B cell (primary cell): Measurements from ENCODE around the gene LGI4. TPM values are rescaled to one million over a fixed set of nuclear protein-coding genes. Genes with fewer than 3 reads are reported as not detected.

Source experiments
- ATAC-seq: fragments of 200-7000 bp; cut with Tn5 transposase; one replicate; pipeline ENCODE4 v1.10.0; 2021; ENCODE audit warnings: low read depth, mild to moderate bottlenecking, moderate number of reproducible peaks, moderate library complexity
- CTCF ChIA-PET: fragments of 350-600 bp; sonication (Branson Sonifier 250); formaldehyde crosslinking; loops from one replicate; lab custom pipeline; 2021; ENCODE audit warnings: antibody characterized with exemption, inconsistent platforms; lab: Charles Lee
- POLR2A ChIA-PET: fragments of 350-600 bp; sonication (Branson Sonifier 250); formaldehyde crosslinking; loops from one replicate; lab custom pipeline; 2021; ENCODE audit warnings: antibody characterized with exemption; lab: Charles Lee
- DNase-seq: peaks from one replicate; pipeline ENCODE4 v3.0.0; 2013
- H2AFZ ChIP-seq: 2 replicates; pipeline ENCODE4 v1.6.1; 2012; ENCODE audit warnings: mild to moderate bottlenecking, low read depth, low read length; ENCODE audit not compliant: insufficient read depth, poor library complexity, severe bottlenecking
- H3K27ac ChIP-seq, 2 donors: 1 replicate in 1 of 2; 2 replicates in 1 of 2; pipeline ENCODE4 v1.5.1; 2012 to 2013; ENCODE audit warnings: low read length in 2 of 2, mild to moderate bottlenecking in 2 of 2, moderate library complexity in 1 of 2
- H3K27me3 ChIP-seq, 4 experiments: fragments of 200-600 bp in 1 of 4; sonication (generic) in 1 of 4; replicated peaks in 1 of 4; 1 replicate in 2 of 4; 2 replicates in 2 of 4; pipeline versions ENCODE4 v1.6.1 to v1.7.0; 2013 to 2016; ENCODE audit warnings: low read length in 3 of 4, mild to moderate bottlenecking in 2 of 4, mixed read lengths in 1 of 4, moderate library complexity in 1 of 4; ENCODE audit not compliant: insufficient read depth in 4 of 4, control insufficient read depth in 3 of 4; ENCODE audit errors: control extremely low read depth in 1 of 4
- H3K36me3 ChIP-seq, 2 experiments: replicated peaks in 1 of 2; 1 replicate in 1 of 2; 2 replicates in 1 of 2; pipeline versions ENCODE4 v1.6.1 to v1.7.1; 2013; ENCODE audit warnings: low read length in 1 of 2; ENCODE audit not compliant: insufficient read depth in 2 of 2, control insufficient read depth in 1 of 2; ENCODE audit errors: control extremely low read depth in 1 of 2, extremely low read depth in 1 of 2
- H3K4me1 ChIP-seq, 2 donors: fragments of 200-600 bp in 1 of 2; sonication (generic) in 1 of 2; 1 replicate in 1 of 2; 2 replicates in 1 of 2; pipeline versions ENCODE4 v1.5.1 to v1.6.1; 2013 to 2017; ENCODE audit warnings: low read length in 2 of 2; ENCODE audit not compliant: control insufficient read depth in 2 of 2, insufficient read depth in 2 of 2
- H3K4me2 ChIP-seq: replicated peaks from 2 replicates; pipeline ENCODE3; 2012; ENCODE audit warnings: mild to moderate bottlenecking, low read depth, low read length; ENCODE audit not compliant: poor library complexity, severe bottlenecking
- H3K4me3 ChIP-seq, 5 experiments: fragments of 200-600 bp in 1 of 5; sonication (generic) in 1 of 5; 1 replicate in 3 of 5; 2 replicates in 2 of 5; pipeline versions ENCODE4 v1.5.1 to v1.7.0; 2011 to 2016; ENCODE audit warnings: low read length in 4 of 5, mild to moderate bottlenecking in 4 of 5, low read depth in 2 of 5, control low read depth in 1 of 5, moderate library complexity in 1 of 5; ENCODE audit not compliant: insufficient read depth in 1 of 5; ENCODE audit errors: control extremely low read depth in 1 of 5, extremely low read depth in 1 of 5
- H3K79me2 ChIP-seq: fragments of 200-600 bp; sonication (generic); one replicate; pipeline ENCODE4 v1.6.0; 2016; ENCODE audit warnings: low read length; ENCODE audit not compliant: control insufficient read depth, insufficient read depth
- H3K9ac ChIP-seq: fragments of 200-600 bp; sonication (generic); 2 replicates; pipeline ENCODE4 v1.6.1; 2017; ENCODE audit warnings: mild to moderate bottlenecking, low read length, moderate library complexity
- H3K9me3 ChIP-seq, 3 donors: one replicate each; pipeline versions ENCODE4 v1.6.1 to v1.7.1; 2013; ENCODE audit warnings: low read length in 2 of 3; ENCODE audit not compliant: control insufficient read depth in 2 of 3, insufficient read depth in 1 of 3; ENCODE audit errors: control extremely low read depth in 1 of 3
- H4K20me1 ChIP-seq: 2 replicates; pipeline ENCODE4 v1.6.0; 2012; ENCODE audit warnings: mild to moderate bottlenecking, low read length; ENCODE audit not compliant: insufficient read depth, control insufficient read depth, poor library complexity, severe bottlenecking
- H3K27ac Mint-ChIP-seq: one replicate; pipeline ENCODE4 v1.8.0; 2021; ENCODE audit warnings: mixed read lengths
- H3K27me3 Mint-ChIP-seq: one replicate; pipeline ENCODE4 v1.8.0; 2021; ENCODE audit warnings: mixed read lengths
- H3K4me1 Mint-ChIP-seq: one replicate; pipeline ENCODE4 v1.8.0; 2021; ENCODE audit warnings: mixed read lengths
- H3K4me3 Mint-ChIP-seq: one replicate; pipeline ENCODE4 v1.8.0; 2021; ENCODE audit warnings: mixed read lengths
- H3K9me3 Mint-ChIP-seq: one replicate; pipeline ENCODE4 v1.8.0; 2022; ENCODE audit warnings: mixed read lengths; ENCODE audit not compliant: insufficient read depth
- CTCF ChIP-seq: fragments of 200-600 bp; IDR thresholded peaks from one replicate; pipeline ENCODE4 v1.8.0; 2022; ENCODE audit warnings: antibody characterized with exemption, mild to moderate bottlenecking
- EZH2 ChIP-seq: IDR thresholded peaks from 2 replicates; pipeline ENCODE4 v1.6.1; 2012; ENCODE audit warnings: borderline replicate concordance, low read depth, mild to moderate bottlenecking, moderate library complexity, low read length; ENCODE audit not compliant: insufficient read depth, poor library complexity, severe bottlenecking
- WGBS: methylation state at CpG from one replicate; pipeline ENCODE4 v1.1.5; 2013; ENCODE audit warnings: missing lambda C conversion rate; ENCODE audit not compliant: insufficient coverage; 5-methylcytosine and 5-hydroxymethylcytosine counted together
- intact Hi-C: fragments of 100-400 bp; cut with micrococcal nuclease; formaldehyde crosslinking; loops from one replicate; pipeline ENCODE4 v1.10.0; 2022
- polyA plus RNA-seq: library from polyadenylated mRNA; depleted of rRNA; stranded (reverse); fragments of >200 nt; gene quantifications from 2 replicates; pipeline ENCODE4 v1.2.3, GENCODE V29; 2012
- total RNA-seq, 2 donors: library from RNA; stranded (reverse); fragments of 120-200 nt in 1 of 2; gene quantifications; 1 replicate in 1 of 2; 2 replicates in 1 of 2; pipeline versions ENCODE4 v1.2.3 to v1.2.4, GENCODE V29; 2013 to 2022

LGI4 gene
- total and polyA plus RNA-seq, 2 donors (not counting 1 experiment from before 2014, with no cell fraction given) = 0.40 to 0.59 TPM

DNA sequence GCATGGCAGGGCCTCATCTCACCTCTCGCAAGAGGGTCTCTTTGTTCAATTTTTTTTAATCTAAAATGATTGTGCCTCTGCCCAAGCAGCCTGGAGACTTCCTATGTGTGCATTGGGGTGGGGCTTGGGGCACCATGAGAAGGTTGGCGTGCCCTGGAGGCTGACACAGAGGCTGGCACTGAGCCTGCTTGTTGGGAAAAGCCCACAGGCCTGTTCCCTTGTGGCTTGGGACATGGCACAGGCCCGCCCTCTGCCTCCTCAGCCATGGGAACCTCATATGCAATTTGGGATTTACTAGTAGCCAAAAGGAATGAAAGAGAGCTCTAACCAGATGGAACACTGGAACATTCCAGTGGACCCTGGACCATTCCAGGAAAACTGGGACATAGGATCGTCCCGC, 11.3 kb downstream of the LGI4 start:
- Mint-ChIP-seq H3K4me3 (peak overlapping the region; percentile 96), H3K27ac (peak overlapping the region; percentile 95), H3K27me3 (no peaks in the 10 kb centered on the region), H3K9me3 (no peaks in the 10 kb centered on the region), H3K4me1 (peaks cover 15% of the 10 kb centered on the region)
- Histone ChIP-seq H3K27me3 (no peaks in the 10 kb centered on the region), H3K4me3 (peak overlapping the region in 1 of 5 experiments; percentile 72), H3K9ac (peak overlapping the region; percentile 65), H3K4me2 (peak overlapping the region; percentile 76), H3K36me3 (no peaks in the 10 kb centered on the region), H3K4me1 (peaks cover 10 to 17% of the 10 kb centered on the region in 2 donors), H2AFZ (no peak overlapping the region), H3K9me3 (no peaks in the 10 kb centered on the region), H4K20me1 (no peaks in the 10 kb centered on the region), H3K79me2 (no peaks in the 10 kb centered on the region), H3K27ac (no peak overlapping the region)
- 84% methylated on average over 2 of the region's 5 CpGs for WGBS
- CTCF ChIA-PET = interaction anchor here (0.6 to 2.1 kb wide), 5 partner anchors 9 to 57 kb away, joined by 3 to 11 read pairs (median 8); no protein-coding TSS in a partner anchor
- POLR2A ChIA-PET = no interaction called here
- intact Hi-C loops = loop anchor here (5.0 kb wide), 1 partner anchor 36 kb away; no protein-coding TSS in a partner anchor
- TF ChIP-seq EZH2 (no peak), CTCF (no peak)
- no peak for ATAC-seq
- DNase-seq = no peak

- H3K79me2 ChIP-seq = no peaks in the 10 kb centered on the region
- no peak for TF ChIP-seq EZH2
- TF ChIP-seq CTCF = no peak
- Mint-ChIP-seq H3K4me1 (peaks cover 15% of the 10 kb centered on the region), H3K9me3 (no peaks in the 10 kb centered on the region), H3K4me3 (no peak overlapping the region), H3K27ac (peak overlapping the region; percentile 32), H3K27me3 (no peaks in the 10 kb centered on the region)
- H3K9me3 ChIP-seq = no peaks in the 10 kb centered on the region
- ATAC-seq = no peak
- no peak overlapping the region for H3K9ac ChIP-seq
- no peak overlapping the region for H3K4me3 ChIP-seq
- no peaks in the 10 kb centered on the region for H3K27me3 ChIP-seq
- intact Hi-C loops = loop anchor here (5.0 kb wide), 1 partner anchor 36 kb away; no protein-coding TSS in a partner anchor
- no peak overlapping the region for H3K4me2 ChIP-seq
- H3K4me1 ChIP-seq = peaks cover 10 to 17% of the 10 kb centered on the region in 2 donors
- H2AFZ ChIP-seq = no peak overlapping the region
- H4K20me1 ChIP-seq = no peaks in the 10 kb centered on the region
- POLR2A ChIA-PET = no interaction called here
- 95% methylated on average over 16 of the region's 19 CpGs for WGBS
- no peak overlapping the region for H3K27ac ChIP-seq
- no peak for DNase-seq
- no peaks in the 10 kb centered on the region for H3K36me3 ChIP-seq
- CTCF ChIA-PET = interaction anchor here (2.1 kb wide), 1 partner anchor 56 kb away, joined by 11 read pairs; no protein-coding TSS in a partner anchor
Measured at GRCh38 chr19:35122687-35123551, 11.9 kb downstream of the LGI4 start.
